ENCODE data around the gene TRAIP.
A peak's percentile ranks its signal among the peaks of the same experiment; 100 is the strongest.
"Not testable (repeated sequence)": the region's sequence is repeated elsewhere in the genome, so short reads cannot be mapped to it uniquely, and the experiment has no call there.

The TRAIP gene, protein sequence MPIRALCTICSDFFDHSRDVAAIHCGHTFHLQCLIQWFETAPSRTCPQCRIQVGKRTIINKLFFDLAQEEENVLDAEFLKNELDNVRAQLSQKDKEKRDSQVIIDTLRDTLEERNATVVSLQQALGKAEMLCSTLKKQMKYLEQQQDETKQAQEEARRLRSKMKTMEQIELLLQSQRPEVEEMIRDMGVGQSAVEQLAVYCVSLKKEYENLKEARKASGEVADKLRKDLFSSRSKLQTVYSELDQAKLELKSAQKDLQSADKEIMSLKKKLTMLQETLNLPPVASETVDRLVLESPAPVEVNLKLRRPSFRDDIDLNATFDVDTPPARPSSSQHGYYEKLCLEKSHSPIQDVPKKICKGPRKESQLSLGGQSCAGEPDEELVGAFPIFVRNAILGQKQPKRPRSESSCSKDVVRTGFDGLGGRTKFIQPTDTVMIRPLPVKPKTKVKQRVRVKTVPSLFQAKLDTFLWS

DNA sequence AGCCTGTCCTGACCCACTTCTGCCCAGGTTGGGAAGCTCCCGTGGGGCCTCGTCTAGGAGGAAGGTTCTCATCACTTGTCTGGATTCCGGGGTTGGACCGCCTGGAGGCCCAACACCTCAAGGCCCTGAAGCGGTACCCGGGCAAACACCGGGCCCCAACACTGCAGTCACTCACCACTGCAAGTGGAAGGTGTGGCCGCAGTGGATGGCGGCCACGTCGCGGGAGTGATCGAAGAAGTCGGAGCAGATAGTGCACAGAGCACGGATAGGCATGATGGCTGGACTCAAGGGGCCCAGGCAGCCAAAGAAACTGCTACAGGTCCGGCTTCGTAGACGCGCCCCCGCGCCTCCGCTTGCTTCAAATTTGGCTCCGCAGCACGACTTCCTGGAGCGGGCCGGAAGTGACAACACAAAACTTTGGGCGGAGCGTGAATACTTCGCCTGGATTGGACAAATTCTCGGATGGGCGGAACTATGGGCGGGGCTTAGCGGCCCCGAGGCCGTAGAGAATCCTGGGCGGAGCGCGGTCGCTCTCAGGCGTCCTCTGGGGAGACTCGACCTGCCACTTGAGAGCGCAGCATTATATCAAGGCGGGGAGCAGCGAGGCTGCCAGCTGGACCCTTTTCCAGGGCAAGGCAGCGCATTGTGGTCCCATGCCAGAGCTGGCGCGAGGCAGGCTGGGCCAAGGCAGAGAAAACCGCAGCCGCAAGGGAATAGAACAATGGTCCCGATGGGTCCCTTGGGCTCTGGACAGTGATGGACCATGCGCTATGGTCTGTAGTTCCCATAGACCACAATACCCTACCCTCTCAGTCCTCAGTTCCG, at the start of gene TRAIP:
TSS of gene TRAIP (minus strand) at position 384 of the 825 bp plus-strand sequence. CDS start at position 273, 111 bp downstream.
- peak; percentile 86 for DNase-seq (ENCODE audit: low read depth)

DNA sequence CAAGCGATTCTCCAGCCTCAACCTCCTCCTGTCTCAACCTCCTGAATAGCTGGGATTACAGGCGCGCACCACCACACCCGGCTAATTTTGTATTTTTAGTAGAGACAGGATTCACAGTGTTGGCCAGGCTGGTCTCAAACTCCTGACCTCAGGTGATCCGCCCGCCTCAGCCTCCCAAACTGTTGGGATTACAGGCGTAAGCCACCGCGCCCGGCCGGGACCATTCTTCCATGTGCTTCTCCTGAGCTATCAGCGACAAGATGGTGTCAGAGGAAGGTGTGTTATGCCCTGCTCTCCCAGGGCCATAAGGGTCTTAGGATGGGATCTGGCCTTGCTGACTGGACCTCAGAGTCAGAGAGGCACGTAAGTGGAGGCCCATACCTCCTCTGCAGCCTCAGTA, 48.1 kb upstream of the TRAIP start:
- DNase-seq (ENCODE audit: low read depth), result not testable (repeated sequence)

DNA sequence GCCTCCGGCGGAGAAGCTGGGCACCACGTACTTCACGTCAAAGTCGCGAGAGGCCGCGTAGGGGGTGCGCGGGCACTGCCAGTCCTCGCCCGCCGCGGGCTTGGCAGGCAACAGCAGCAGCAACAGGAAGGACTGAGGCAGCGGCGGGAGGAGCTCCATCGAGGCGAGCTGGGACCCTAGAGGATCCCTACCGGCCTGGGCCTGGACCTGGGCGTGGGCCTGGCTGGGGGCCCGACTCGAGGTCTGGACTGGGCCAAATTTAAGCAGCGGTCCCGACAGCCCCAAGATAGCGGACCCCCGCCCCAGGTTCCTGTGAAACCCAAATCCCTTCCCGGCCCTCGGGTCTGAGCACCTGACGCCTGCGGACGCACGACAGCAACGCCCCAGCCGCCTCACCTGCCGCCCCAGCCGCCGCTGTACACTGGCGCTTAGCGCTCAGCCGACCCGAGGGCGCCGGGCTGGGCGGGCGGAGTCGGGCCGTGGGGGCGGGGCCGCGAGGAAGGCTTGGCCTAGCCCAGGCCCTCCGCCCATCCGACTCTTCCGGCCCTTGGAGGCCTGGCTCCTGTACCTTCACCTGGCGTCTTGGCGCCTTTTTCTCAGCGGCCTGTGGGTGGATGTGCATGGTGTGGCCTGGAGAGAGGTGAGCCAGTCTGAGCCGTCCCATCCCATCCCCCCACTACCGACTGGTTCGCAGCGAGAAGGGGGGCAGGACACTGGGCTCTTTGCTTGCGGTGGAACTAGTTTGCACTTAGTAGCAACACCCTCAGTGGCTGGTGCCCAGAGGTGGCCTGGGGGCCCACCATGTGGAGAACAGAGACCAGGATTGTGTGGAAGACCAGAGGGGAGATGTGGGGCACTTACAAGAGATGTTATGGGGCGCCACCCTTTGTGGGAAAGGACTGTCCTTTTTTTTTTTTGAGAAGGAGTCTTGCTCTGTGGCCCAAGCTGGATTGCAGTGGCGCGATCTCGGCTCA, 47.4 kb upstream of the TRAIP start, which contains the start of gene MST1R:
TSS of gene MST1R (minus strand) at position 423 of the 974 bp plus-strand sequence. CDS start at position 159, 264 bp downstream.
- peak; percentile 55 for DNase-seq (ENCODE audit: low read depth)

DNA sequence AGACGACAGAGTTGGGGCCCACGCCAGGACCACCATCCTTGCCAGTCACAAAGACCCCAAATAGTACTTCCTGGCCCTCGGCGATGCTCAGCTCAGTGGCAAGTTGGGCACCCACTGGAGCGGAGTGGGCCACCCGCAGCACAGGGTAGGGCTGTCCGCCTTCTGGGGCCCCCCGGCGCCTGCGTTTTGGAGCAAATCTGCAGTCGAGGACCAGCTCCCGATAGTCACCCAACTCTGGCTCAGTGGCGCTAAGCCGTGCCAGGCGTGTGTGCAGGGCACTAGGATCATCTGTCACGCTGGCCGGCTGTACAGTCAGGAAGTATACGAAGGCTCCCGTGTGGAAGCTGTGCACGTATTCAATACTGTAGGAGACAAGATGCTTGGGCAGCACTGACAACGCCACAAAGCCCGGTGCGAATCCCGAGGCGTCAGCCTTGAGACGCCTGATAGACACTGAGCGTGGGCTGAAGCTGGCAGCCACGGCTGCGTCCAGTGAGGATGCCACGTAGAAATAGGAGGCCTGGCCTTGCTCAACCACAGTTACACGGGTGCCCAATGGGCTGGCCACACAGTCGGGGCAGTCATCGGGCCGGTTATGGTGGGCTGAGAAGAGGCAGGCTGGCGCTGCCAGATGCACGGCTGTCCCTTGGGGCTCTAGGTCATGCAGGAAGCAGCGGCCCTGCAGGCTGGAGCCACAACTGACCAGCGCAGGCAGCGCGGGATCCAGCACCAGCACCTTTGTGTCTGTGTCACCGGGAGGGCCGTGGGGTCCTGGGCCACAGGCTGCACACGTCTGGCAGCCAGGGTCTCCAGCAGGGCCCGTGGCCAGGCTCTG, 46.4 kb upstream of the TRAIP start:
- DNase-seq (ENCODE audit: low read depth), result no peak

DNA sequence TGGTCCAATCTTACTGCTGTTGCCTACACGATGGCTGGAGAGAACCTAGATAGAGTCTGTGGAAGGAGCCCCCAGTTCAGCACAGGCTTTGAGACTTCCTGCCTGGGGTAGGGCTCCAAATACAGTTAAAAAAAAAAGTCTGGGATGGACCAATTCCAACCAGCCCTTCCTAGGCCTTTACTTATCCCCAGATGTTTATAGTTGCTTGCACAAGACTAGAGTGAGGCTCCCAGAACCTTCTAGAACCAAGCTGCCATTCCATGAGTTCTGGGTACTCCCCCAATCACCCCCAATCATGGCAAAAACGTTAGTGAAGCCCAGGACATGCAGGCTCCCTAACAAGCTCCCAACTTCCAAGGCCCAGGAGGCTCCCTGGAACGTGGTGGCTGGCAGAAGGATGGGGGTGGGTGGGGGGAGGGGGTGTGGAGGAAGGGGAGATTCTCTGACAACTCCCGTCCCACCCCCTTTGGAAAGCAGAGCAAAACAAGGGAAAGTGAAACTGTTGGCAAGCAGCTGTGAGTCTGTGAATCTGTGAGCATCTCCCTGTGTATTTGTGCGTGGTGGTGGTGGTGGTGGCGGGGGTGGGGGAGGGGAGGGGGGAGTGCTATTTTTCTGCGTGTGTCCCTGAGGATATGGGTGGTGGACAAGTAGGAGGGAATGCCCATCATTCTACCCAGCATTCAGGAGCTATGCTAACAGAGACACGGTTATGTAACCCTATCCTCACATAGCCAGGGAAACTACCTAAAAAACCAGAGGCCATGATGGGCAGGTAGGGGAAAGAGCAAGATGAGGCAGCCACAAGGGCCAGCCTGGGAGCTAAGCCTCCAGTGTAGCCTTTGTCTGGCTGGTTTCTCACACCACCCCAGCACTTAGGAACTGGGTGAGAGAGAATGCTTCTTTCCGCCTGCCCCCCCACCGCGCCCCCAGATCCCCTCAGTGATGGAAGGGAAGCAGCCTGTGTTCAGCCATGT, 45.3 kb upstream of the TRAIP start:
- DNase-seq (ENCODE audit: low read depth), result no peak

DNA sequence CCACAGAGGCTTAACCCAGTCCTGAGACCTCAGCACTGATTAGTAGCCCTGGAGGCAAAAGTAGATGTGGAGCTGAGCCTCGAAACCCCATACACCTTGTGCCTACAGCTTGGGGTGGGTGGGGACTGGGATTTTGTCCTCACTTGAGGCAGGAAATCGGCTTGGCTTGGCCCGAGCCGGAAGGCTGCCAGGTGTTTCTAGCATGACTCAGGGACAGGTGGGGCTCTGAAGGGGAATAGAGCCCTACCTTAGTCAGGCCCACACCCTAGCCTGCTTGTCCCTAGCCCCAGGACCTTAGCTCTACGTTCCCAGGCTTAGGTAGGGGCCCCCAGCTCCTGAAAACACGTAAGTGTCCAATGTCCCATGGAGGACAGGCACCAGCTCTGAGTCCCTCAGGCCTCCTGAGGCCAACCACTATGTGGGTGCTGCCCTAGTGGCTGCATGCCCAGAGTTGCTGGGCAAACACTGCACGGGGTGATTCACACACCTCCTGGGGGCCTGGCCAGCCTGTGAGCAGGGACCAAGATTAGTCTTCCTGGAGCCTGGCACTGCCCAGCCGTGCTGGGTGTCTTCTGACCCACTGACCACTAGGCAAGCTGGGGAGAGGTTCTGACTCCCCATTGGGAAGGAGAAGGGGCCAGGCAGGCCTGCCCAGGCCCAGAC, 44.3 kb upstream of the TRAIP start:
- no peak for DNase-seq (ENCODE audit: low read depth)

DNA sequence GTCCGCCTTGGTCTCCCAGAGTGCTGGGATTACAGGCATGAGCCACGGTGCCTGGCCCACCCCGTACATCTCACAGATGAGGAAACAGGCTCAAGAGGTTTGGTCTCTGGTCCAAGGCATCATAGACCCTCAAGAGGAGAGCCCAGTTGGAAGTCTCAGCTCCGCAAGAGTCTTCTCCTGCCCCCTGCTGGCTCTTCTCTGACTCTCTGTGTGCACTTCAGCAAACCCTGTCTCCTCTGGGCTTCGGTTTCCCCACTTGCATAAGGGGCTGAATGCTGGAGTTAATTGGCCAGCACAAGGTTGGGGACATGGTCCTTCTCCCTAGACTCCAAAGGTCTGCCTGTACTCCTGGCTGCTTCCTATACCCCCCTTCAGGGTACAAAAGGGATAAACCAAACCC, 43.5 kb upstream of the TRAIP start:
- DNase-seq (ENCODE audit: low read depth), result no peak

DNA sequence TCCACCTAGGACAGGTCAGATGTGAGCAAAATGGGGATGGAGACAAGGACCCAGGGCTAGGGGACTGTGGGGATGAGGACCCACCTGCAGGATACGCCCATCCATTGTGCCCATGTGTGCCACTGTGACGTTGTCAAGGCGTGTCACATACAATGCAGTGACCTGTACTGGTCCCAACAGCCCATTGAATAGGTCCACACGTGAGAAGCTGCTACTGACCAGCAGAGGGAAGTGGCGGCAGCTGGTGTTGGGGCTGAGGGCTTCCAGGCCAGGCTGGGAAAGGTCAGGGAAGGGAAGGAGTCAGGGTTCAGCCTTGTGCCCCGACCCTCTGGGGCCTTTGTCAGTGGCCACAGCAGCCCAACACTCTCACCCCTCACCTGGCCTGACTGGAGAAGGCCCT, 42.6 kb upstream of the TRAIP start:
- no peak for DNase-seq (ENCODE audit: low read depth)

DNA sequence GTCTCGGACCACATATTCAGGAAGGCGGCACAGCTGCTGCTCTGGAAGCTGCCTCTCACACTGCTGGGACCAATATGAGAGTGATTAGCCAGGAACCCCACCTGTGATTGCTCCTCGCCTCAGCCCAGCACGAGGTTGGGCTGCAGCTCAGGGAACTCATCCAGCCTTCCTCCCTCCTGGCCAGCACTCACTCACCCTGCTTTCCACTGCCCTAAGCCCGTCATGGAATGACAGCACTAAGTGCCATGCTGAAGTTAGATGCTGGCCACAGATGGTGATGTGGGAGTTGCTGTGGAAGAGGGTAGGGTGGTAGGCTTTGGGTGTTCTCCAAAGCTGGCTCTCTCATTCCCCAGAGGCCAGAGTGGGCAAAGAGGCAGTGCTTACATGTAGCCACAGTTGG, 40.0 kb upstream of the TRAIP start:
- no peak for DNase-seq (ENCODE audit: low read depth)

DNA sequence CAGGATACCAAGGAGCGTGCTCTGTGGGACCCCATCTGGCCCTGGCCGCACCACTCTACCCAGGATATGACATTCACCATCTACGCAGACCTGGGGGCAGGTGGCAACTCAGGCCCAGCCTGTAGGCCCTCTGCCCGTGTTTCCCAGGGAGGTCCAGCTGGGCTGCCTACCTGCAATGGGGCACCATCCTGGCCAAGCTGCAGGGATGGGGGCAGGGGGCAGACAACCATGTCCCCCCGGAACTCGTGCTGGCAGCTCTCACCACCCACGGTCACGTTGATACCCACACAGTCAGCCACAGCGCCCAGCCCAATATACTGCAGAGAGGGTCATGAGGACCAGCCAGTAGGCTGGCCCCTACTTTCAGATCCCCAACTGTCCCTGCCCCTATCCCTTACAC, 39.4 kb upstream of the TRAIP start:
- no peak for DNase-seq (ENCODE audit: low read depth)

DNA sequence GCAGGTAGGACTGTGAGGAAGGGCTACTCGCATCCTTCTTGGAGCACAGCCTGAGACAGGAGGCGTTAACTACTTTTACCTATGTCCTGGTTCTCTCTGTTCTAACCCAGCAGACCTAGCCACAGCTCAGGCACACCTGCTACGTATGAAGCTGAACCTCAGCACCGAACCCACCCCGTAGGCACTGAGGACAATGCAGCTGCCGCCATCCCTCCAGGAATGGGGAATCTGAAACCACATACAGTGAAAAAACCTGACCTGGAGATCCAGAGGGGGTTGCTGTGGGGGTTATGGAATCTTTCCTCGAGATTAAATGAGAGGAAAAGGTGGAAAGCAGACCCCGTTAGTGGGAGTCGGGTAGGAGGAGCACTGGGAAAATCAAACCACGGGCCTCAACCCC, 32.9 kb upstream of the TRAIP start:
- no peak for DNase-seq (ENCODE audit: low read depth)

DNA sequence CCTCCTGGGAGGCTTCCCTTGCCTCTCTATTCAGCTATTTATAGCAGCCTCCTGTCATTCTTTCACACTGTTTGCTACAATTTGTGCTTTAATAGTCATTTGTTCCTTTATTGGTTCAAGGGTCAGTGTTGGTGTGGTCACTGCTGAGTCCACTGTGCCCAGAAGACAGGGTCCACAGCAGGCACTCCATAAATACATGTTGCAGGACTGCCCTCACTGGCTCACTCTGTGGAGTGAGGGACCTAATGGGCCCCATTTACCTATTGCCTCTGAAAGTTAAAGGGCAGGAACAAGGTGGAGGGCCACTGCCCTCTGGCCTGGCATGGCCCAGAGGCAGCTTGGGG, 30.5 kb upstream of the TRAIP start:
- no peak for DNase-seq (ENCODE audit: low read depth)

DNA sequence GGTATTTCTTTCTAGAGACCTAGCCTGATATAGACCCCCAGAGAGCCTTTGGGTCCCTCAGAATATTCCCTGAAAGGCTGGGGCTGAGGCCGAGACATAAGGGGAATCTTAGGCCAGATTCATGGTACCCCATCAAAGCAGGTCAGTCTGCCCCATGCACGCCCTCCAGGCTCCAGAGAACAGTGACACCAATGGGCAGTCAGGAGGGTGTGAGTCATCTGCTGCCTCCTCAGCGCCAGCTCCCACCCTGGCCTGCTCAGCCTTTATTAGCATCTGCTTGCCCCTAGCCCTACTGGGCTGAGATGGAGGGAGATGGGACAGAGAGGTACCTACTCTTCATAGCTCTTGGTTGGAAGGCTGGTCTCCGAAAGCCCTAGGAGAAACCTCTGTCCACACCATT, 27.6 kb upstream of the TRAIP start:
- DNase-seq (ENCODE audit: low read depth), result no peak

DNA sequence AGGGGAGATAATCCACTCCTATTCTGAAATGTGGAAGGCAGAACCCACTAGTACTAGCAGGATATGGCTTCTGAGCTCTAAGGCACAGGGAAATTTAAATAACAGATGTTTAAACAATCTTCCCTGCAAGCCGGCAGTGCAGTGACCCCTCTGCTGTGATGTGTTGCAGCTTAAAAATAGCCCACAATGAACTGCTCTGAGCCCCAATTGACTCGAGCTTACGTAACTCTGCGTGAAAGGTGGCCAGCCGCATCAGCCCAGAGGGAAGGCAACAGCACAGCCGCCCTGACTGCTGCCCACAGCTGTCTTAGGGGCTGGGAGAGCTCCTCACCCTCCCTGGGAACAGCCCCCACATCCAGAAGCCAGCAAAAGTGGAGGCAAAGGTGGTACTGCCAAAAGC, 25.8 kb upstream of the TRAIP start:
- DNase-seq (ENCODE audit: low read depth), result no peak

DNA sequence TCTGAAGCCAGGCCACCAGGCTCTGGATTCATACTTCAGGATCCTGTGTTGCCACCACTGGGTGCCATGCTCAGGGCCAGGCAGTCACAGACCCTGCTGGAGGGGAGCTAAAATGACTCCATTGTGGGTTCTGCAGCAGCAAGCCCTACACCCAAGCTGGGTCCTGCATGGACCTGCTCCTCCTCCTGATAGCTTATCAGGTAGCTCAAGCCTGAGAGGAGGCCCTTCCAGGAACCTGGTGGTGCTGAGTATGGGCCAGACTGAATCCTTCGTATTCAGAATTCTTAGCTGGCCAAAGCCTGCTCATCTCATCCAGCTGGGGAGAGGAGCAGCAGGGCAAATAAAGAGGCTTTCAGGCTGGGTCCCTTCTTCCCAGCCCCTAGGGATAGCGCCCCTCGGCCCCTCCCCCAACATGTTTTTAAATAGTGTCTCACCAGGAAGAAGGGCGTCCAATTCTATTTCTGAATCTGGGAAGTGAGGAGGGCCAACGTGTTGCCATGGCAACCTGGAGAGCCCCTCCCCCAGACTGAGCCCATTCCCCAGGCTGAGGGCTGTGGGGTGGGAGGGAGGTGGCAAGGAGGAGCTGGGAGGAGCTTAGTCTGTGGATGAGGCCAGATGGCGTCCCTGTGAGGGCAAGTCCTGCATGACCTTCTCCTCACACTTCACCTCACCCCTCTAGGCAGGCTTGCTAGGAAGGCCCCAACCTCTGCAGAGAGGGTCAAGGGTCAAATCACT, 24.4 kb upstream of the TRAIP start:
- no peak for DNase-seq (ENCODE audit: low read depth)

DNA sequence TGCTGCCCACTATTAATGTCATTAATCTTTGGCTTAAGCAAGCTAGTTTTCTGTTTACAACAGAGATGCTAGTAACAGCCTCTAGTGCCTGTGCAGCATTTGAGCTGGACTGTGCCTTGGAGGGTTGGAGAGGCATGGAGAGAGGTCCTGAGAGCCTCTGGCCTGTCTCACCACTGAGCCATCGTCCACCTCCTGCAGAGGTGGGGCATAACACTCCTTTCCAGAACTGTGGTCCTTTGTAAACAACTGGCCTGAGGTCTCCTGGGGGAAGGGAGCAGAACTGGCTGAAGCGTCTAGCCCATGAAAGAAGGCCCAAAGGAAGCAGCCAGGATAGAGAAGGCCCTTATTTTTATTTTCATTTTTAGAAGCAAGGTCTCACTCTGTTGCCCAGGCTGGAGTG, 23.4 kb upstream of the TRAIP start:
- no peak for DNase-seq (ENCODE audit: low read depth)

DNA sequence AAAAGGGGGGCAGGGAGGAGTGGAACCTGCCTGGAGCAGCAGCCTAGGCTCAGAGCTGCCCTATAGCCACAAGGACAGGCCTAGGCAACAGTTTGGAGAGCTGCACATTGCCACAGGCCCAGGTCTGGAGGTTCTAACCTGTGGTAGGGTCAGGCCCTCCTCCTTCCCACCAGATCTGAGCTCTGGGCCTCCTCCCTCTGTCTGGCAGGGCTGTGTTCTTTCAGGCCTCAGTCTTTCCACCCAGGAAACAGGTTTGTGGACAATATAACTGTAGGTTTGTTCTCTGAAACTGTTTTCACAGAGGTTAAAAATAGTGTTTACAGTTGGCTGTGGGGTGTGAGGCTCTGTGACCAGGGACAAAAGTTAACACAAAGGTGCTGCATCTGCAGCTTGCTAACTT, 22.3 kb upstream of the TRAIP start:
- no peak for DNase-seq (ENCODE audit: low read depth)

DNA sequence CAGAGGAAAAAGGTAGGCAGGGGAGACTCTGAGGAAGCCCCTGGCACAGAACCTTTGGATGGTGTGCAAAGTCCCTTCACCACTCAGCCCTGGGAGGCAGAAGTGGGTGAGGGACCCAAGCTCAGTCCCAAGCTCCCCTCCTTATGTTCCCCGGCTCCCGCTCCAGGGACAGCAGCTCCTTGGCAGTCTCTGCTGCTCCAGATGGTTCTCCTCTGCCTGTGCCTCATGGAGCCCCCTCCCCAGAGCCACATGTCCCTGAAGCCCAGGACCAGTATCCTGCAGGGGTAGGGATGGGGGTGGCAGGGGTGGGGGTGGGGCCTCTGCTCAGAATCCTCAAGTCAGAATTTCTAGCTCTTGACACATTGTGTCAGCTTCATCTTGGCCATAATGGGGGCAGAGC, 21.4 kb upstream of the TRAIP start:
- no peak for DNase-seq (ENCODE audit: low read depth)

DNA sequence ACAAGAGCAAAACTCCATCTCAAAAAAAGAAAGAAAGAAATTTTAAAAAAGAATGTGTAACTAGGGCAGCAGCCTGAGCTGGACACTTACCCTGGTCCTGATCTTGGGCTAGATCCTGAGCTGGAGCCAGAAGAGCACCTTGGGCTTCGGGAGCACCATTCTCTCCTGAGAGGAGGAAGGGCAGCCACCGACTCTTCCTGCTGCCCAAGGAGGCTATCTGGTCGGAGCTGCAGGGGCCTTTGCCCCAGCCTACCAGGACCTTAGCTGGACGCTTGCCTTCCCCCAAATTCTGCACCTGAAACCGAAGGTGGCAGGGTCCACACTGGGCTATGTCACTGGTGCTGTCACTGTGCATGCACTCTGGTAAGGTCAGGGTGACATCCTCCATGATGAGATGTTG, 20.2 kb upstream of the TRAIP start:
- no peak for DNase-seq (ENCODE audit: low read depth)
